Measurements from ENCODE around the gene PAPPA. TPM values are rescaled to one million over a fixed set of nuclear protein-coding genes. Genes with fewer than 3 reads are reported as not detected.

PAPPA gene
- total RNA-seq, 1 experiment from 2014 or later = 0.17 TPM

- Histone ChIP-seq H3K14ac (ENCODE audit: insufficient read depth, low read length) (no peak overlapping the region), H3K9me3 (ENCODE audit: control insufficient read depth, low read depth, low read length) (no peaks in the 10 kb centered on the region), H2BK120ac (ENCODE audit: low read depth, low read length, poor library complexity, severe bottlenecking) (no peak overlapping the region), H3K79me1 (ENCODE audit: insufficient read depth, low read depth, low read length, poor library complexity, severe bottlenecking) (no peaks in the 10 kb centered on the region), H3T11ph (ENCODE audit: low read length) (no peak overlapping the region), H2AK5ac (ENCODE audit: insufficient read length, low read length) (no peak overlapping the region), H2AFZ (ENCODE audit: low read length) (no peak overlapping the region), H4K8ac (replicated peaks; ENCODE audit: insufficient read length, low read depth, low read length) (no peak overlapping the region), H2BK20ac (ENCODE audit: low read depth, low read length, poor library complexity, severe bottlenecking) (no peak overlapping the region), H3K4me2 (ENCODE audit: insufficient read depth, insufficient read length, low read length) (no peak overlapping the region), H3K27ac (ENCODE audit: insufficient read length, low read depth, low read length) (no peak overlapping the region), H3K56ac (ENCODE audit: insufficient read length, low read depth, low read length) (no peak overlapping the region), H3K4me1 (ENCODE audit: insufficient read depth, low read length) (no peaks in the 10 kb centered on the region), H3K4ac (ENCODE audit: low read depth, low read length) (no peak overlapping the region), H3K23me2 (ENCODE audit: insufficient read length, low read depth, low read length, poor library complexity, severe bottlenecking) (no peaks in the 10 kb centered on the region), H2BK12ac (ENCODE audit: insufficient read length, low read depth, low read length) (no peak overlapping the region), H4K20me1 (ENCODE audit: control insufficient read depth, insufficient read depth, insufficient read length) (no peaks in the 10 kb centered on the region), H3K9ac (ENCODE audit: extremely low read depth, insufficient read length, low read length) (no peak overlapping the region), H3K23ac (ENCODE audit: insufficient read length, low read depth, low read length) (no peak overlapping the region), H3K79me2 (ENCODE audit: insufficient read depth, low read length) (no peaks in the 10 kb centered on the region), H3K27me3 (ENCODE audit: insufficient read depth, low read length) (no peaks in the 10 kb centered on the region), H4K91ac (ENCODE audit: insufficient read length, low read depth, low read length) (no peak overlapping the region), H3K18ac (ENCODE audit: insufficient read length, low read depth, low read length) (no peak overlapping the region), H4K5ac (ENCODE audit: insufficient read length, low read depth, low read length) (no peak overlapping the region), H2BK15ac (ENCODE audit: low read depth, low read length) (no peak overlapping the region), H2BK5ac (ENCODE audit: insufficient read length, low read length) (no peak overlapping the region)
- H3K4me3 Mint-ChIP-seq = no peak overlapping the region
- no peak for DNase-seq
- no peak for TF ChIP-seq CTCF (conservative IDR thresholded peaks at IDR 0.05)
- no peak overlapping the region for H3K27ac Mint-ChIP-seq
- no peaks in the 10 kb centered on the region for H3K36me3 Mint-ChIP-seq (ENCODE audit: insufficient read depth in 1 of 3, low read depth in 3 of 3)
- peaks cover 8% of the 10 kb centered on the region in 2 experiments; a peak in 3 of 4 replicates for H3K4me1 Mint-ChIP-seq
- no peaks in the 10 kb centered on the region for H3K9me3 Mint-ChIP-seq
- no CpG with 5 or more reads among the region's 5 CpGs for WGBS (ENCODE audit: extremely low coverage, insufficient read length, low lambda C conversion rate)
- H3K27me3 Mint-ChIP-seq (ENCODE audit: low read depth) = no peaks in the 10 kb centered on the region
These were observed 241.5 kb downstream of the PAPPA start for GRCh38 chr9:116394894-116395698.

Data from H9 (cell line).